Loucy (cell line): ENCODE data around the gene ADAMTS19.

Experiments
- H2AFZ ChIP-seq: fragments of 200-600 bp; sonication (generic); 2 replicates; pipeline ENCODE4 v1.6.0; 2016; ENCODE audit warnings: antibody characterized with exemption, mild to moderate bottlenecking, low read length, moderate library complexity
- H3F3A ChIP-seq: fragments of 200-600 bp; 2 replicates; pipeline ENCODE4 v1.6.0; 2016; ENCODE audit warnings: antibody characterized with exemption, low read depth, mild to moderate bottlenecking
- H3K27me3 ChIP-seq: fragments of 200-600 bp; sonication (generic); 2 replicates; pipeline ENCODE4 v1.6.1; 2014; ENCODE audit warnings: low read length, mild to moderate bottlenecking; ENCODE audit not compliant: insufficient read depth, poor library complexity, severe bottlenecking
- H3K36me3 ChIP-seq: fragments of 200-600 bp; sonication (generic); 2 replicates; pipeline ENCODE4 v1.6.1; 2016; ENCODE audit warnings: low read length; ENCODE audit not compliant: insufficient read depth
- H3K4me1 ChIP-seq: fragments of 200-600 bp; sonication (generic); 2 replicates; pipeline ENCODE4 v1.5.1; 2014; ENCODE audit warnings: low read length, mild to moderate bottlenecking; ENCODE audit not compliant: insufficient read depth, poor library complexity, severe bottlenecking
- H3K4me2 ChIP-seq: fragments of 200-600 bp; sonication (generic); 2 replicates; pipeline ENCODE4 v1.6.0; 2014; ENCODE audit warnings: antibody characterized with exemption, low read length, low read depth, mild to moderate bottlenecking; ENCODE audit not compliant: poor library complexity, severe bottlenecking
- H3K4me3 ChIP-seq: fragments of 200-600 bp; sonication (generic); 2 replicates; pipeline ENCODE4 v1.5.1; 2014; ENCODE audit warnings: low read length, mild to moderate bottlenecking, mixed read lengths; ENCODE audit not compliant: poor library complexity, severe bottlenecking
- H3K79me2 ChIP-seq: fragments of 200-600 bp; sonication (generic); 2 replicates; pipeline ENCODE4 v1.6.1; 2014; ENCODE audit warnings: low read length; ENCODE audit not compliant: insufficient read depth
- H3K9ac ChIP-seq: fragments of 200-600 bp; sonication (generic); 2 replicates; pipeline ENCODE4 v1.6.0; 2014; ENCODE audit warnings: mild to moderate bottlenecking, low read depth, low read length, moderate library complexity; ENCODE audit not compliant: poor library complexity, severe bottlenecking
- H3K9me2 ChIP-seq: fragments of 200-600 bp; sonication (generic); replicated peaks from 2 replicates; pipeline ENCODE4 v1.6.1; 2016; ENCODE audit warnings: low read depth, low read length, mixed read lengths
- H3K9me3 ChIP-seq: fragments of 200-600 bp; sonication (generic); 2 replicates; pipeline ENCODE4 v1.6.1; 2014; ENCODE audit warnings: mild to moderate bottlenecking, antibody characterized with exemption, low read length, low read depth; ENCODE audit not compliant: insufficient read depth
- H4K20me1 ChIP-seq: fragments of 200-600 bp; sonication (generic); 2 replicates; pipeline ENCODE4 v1.6.0; 2014; ENCODE audit warnings: antibody characterized with exemption, low read length, mild to moderate bottlenecking; ENCODE audit not compliant: insufficient read depth, poor library complexity, severe bottlenecking
- CTCF ChIP-seq: fragments of 200-600 bp; sonication (generic); conservative IDR thresholded peaks from 2 replicates; pipeline ENCODE4 v1.5.1; 2014; ENCODE audit warnings: mild to moderate bottlenecking, antibody characterized with exemption, low read length
- EZH2phosphoT487 ChIP-seq: fragments of 200-600 bp; IDR thresholded peaks from 2 replicates; pipeline ENCODE4 v1.6.1; 2018; ENCODE audit warnings: antibody characterized with exemption, mild to moderate bottlenecking, moderate library complexity, borderline replicate concordance

The ADAMTS19 gene

GRCh38 chr5:129477532-129477931 is 17.4 kb downstream of the ADAMTS19 start:
- Histone ChIP-seq H3K9me3 (no peaks in the 10 kb centered on the region), H3K9me2 (no peaks in the 10 kb centered on the region), H3F3A (no peaks in the 10 kb centered on the region), H3K4me2 (no peak overlapping the region), H3K27me3 (no peaks in the 10 kb centered on the region), H3K4me3 (no peak overlapping the region), H4K20me1 (no peaks in the 10 kb centered on the region), H3K4me1 (no peaks in the 10 kb centered on the region), H2AFZ (no peak overlapping the region), H3K79me2 (no peaks in the 10 kb centered on the region), H3K36me3 (no peaks in the 10 kb centered on the region), H3K9ac (no peak overlapping the region)
- TF ChIP-seq EZH2phosphoT487 (no peak), CTCF (no peak)

GRCh38 chr5:129481161-129481560 is 21.1 kb downstream of the ADAMTS19 start:
- no peak for TF ChIP-seq EZH2phosphoT487
- TF ChIP-seq CTCF: no peak
- Histone ChIP-seq H3K79me2 (no peaks in the 10 kb centered on the region), H3K27me3 (no peaks in the 10 kb centered on the region), H3K9me3 (no peaks in the 10 kb centered on the region), H4K20me1 (no peaks in the 10 kb centered on the region), H3K4me2 (no peak overlapping the region), H3K4me3 (no peak overlapping the region), H3K36me3 (no peaks in the 10 kb centered on the region), H3K9ac (no peak overlapping the region), H2AFZ (no peak overlapping the region), H3F3A (no peaks in the 10 kb centered on the region), H3K9me2 (no peaks in the 10 kb centered on the region), H3K4me1 (no peaks in the 10 kb centered on the region)

- TF ChIP-seq EZH2phosphoT487 (no peak), CTCF (no peak)
- H3K9me3 ChIP-seq: no peaks in the 10 kb centered on the region
- no peak overlapping the region for H2AFZ ChIP-seq
- H3K27me3 ChIP-seq: no peaks in the 10 kb centered on the region
- no peaks in the 10 kb centered on the region for H3K9me2 ChIP-seq
- H3K79me2 ChIP-seq: no peaks in the 10 kb centered on the region
- H4K20me1 ChIP-seq: no peaks in the 10 kb centered on the region
- H3K4me1 ChIP-seq: peaks cover 6% of the 10 kb centered on the region
- no peak overlapping the region for H3K4me3 ChIP-seq
- H3K4me2 ChIP-seq: no peak overlapping the region
- no peaks in the 10 kb centered on the region for H3K36me3 ChIP-seq
- no peak overlapping the region for H3K9ac ChIP-seq
- H3F3A ChIP-seq: no peaks in the 10 kb centered on the region
Observed at GRCh38 chr5:129496421-129496820, 36.3 kb downstream of the ADAMTS19 start.
